GM18502 (cell line): Measurements from ENCODE around the gene WWOX.

Source experiments
- ATAC-seq: cut with Tn5 transposase; IDR thresholded peaks from one replicate; pipeline ENCODE4 v1.9.1; 2021; ENCODE audit warnings: mild to moderate bottlenecking; ENCODE audit not compliant: unreplicated experiment, poor library complexity

Gene WWOX

GRCh38 chr16:78655331-78656113, 556.1 kb downstream of the WWOX start:
- ATAC-seq = no peak

DNA sequence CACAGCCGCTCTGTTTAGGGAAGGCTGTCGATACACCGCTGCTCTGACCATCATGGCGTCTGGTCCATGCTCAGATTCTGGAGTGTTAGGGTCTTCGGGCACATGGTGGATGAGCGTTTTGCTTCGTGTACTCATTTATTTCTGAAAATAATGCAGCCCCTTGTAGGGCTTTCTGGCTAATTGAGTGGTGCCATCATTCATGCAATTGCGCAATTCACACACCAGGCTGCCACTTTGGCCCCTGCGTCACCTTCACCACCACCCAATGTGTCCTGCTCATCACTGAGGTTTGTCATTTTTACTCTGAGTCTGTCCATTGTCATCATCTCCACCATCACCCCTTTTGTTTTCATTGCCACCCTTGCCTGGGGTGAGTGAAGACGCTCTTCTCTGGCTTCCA, 557.4 kb downstream of the WWOX start:
- no peak for ATAC-seq

GRCh38 chr16:78659216-78659615, 559.8 kb downstream of the WWOX start:
- ATAC-seq = no peak

DNA sequence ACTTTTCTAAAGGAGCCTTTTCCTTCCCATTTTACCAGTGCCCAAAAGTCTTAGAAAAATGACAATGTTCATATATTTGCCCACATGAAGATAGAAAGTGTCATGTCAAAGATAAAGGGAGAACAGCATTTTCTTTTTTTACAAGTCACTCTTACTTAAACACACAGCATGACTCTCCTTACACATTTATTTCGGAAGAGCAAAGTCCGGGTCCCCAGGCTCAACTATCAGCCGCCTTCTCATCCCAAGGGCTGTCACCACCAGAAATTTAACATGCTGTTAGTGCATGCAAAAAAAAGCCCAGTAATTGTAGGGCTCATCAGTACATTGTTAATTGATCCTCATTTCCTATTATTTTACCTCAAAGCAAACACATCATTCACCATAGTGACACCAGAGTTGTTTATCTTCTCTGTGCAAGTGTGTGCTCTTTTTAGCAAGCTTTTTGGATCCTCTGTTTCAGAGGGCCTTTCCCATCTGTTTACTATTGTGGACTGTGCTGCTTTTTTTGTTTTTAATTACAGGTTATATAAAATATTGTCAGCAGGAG, 560.3 kb downstream of the WWOX start:
- ATAC-seq = no peak

DNA sequence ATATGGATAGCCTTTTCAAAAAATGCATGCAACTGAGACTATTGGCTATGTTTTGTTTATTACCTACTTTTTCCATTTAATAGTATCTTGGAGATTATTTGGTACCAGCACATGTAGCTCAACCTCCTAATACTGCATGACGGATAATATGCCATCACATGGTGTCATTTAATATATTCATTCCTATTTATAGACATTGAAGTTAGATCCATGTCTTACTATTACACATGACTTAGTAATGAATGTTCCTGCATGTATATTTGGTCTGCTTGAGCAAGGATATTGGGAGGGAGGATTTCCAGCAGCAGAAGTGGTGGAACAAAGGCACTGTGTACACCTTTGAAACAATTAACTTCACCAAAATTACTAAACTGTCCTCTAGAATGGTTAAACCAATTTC, 561.3 kb downstream of the WWOX start:
- ATAC-seq = no peak

- no peak for ATAC-seq
Observed at GRCh38 chr16:78663690-78664089, 564.2 kb downstream of the WWOX start.

GRCh38 chr16:78664811-78665772, 565.6 kb downstream of the WWOX start:
- ATAC-seq = no peak

GRCh38 chr16:78666318-78666717, 566.9 kb downstream of the WWOX start:
- ATAC-seq = no peak

- ATAC-seq = no peak
Observed at GRCh38 chr16:78667675-78668074, 568.2 kb downstream of the WWOX start.

DNA sequence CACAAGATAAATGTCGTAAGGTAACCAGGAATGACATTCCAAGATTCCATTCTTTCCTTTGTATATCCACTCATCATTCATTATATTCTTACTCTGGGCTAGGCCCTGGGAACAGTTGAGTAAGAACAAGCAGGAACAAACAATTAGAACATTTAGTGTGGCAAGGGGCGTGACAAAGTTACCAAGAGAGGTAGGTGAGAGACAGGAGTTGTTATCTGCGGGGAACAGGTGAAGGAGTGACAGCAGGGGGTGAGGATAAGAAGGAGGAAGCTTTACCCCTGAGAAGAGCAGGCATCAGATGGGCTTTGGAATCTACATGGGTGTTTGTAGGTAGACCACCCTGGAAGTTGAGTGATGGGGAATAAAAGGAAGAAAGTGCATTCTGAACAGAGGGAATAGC, 568.9 kb downstream of the WWOX start:
- ATAC-seq = no peak

DNA sequence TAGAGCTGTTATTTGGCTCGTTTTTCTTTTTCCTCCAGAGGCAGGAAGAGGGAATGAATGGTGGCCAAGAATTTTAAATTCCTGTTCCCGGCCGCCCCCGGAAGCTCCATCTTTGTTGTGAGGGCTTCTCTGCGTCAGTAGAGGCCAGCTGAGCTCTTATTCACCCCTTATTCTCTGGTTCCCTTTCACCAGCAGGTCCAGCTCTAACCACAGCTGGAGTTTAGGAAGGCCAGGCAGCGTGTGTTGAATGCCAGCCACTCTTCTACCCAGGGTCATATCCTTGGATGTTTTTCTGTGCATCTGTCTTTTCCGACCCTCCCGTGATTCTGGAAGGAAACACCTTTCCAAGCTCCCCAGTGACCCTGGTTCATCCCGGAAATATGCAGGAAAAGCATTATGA, 570.5 kb downstream of the WWOX start:
- ATAC-seq = no peak

DNA sequence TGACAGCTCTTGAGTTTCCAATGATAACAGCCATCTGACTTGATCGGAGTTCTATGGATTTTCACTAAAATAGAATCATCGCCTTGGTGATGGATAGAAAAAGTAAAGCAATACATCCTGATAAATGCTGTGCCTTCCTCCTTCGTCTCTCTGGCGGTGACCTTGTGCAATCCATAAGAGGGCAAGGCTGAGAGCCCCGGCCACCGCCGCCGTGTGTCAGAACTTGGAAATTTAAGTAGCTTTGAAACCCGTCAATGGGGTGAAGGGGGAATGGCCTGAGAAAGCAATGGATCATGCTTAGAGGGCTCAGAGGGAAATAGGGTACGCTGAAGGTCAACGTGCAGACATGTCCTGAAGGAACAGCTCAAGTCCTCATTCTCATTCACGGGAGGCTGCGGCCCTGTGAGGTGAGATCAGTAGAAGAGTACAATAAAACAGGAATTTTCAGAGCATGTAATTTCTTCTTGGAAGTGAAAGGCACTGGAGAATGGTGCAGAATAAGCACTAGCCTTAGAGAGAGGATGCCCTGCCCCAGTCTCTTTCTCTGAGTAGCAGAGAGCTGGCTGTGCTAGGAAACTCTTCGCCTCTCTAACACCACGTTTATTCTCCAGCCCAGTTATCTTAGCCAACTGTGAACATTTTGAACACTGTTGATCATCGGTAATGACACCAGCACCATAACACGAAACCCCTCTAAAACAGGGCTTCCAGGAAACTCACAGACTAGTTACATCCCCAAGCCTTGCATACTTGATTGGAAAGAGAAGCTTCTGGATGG, 573.5 kb downstream of the WWOX start:
- ATAC-seq = no peak

DNA sequence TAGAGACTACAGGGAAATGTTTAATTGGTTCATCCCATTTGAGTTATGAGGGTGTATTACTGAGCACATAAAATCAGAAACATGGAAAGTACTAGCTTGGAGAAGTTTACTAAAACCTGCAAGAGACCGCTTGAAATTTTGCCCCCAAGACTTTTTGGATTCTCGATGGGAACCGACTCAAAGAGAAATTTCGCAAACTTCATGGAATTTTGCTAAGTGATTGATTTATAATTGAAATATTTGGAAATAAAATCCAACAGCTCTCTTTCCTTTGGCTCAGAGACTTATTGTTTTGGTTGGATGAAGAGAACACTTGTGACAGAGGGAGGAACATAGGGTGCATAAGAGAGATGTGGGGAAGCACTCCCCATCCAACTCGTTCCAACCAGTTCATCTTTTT, 574.4 kb downstream of the WWOX start:
- no peak for ATAC-seq

DNA sequence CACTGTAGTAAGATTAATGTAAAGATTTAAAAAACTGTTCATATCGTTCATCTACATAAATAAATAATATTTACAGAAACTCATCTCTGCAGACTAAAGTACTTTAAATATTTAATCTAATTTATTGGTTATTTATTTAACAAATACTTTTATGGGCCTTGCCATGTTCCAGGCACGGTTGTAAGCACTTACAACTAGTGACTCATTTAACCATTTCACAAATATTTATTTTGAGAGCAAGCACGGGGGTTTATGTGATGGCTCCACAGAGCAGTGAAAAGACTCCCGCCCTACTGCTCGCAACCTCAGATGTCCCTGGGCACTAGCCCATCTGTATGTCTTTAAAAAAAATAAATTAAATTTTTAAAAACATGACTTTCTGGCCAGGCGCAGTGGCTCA, 575.9 kb downstream of the WWOX start:
- no peak for ATAC-seq

DNA sequence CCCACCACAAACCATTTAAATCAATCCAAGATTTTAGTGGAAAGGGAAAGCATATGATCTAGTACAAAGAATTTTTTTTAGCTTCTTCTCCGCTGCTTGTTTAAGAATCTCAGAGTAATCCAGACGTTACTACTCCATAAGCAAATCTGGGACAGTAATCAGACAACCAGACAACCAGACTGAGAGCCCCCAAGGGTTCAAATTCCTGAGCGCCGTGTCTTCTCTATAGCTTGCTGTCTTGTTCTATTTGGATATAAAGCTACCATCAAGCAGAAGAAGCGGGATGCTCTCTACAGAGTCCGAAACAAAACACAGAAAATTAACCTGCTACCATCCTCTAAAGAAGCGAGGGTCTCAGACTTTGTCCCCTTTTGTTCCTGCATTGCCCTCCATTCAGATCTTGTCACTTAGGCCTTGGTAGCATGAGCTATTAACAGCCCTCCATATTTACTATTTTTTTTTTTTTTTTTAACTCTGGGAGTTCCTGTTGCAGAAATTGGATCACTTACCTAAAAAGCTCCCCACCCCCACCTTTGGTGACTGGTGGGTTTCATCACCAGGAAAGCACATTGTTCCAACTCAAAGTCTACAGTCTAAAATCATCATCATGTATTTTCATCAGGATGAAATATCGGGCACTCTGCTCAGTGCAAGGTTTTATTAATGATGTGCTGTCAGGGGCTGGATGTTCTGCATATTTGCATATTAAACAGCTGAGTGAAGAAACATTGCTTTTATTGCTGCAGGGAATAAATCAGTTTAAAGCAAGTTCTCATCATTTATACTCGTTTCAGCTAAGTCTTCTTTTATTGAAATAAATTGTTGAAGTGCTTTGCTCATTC, 576.7 kb downstream of the WWOX start:
- no peak for ATAC-seq

DNA sequence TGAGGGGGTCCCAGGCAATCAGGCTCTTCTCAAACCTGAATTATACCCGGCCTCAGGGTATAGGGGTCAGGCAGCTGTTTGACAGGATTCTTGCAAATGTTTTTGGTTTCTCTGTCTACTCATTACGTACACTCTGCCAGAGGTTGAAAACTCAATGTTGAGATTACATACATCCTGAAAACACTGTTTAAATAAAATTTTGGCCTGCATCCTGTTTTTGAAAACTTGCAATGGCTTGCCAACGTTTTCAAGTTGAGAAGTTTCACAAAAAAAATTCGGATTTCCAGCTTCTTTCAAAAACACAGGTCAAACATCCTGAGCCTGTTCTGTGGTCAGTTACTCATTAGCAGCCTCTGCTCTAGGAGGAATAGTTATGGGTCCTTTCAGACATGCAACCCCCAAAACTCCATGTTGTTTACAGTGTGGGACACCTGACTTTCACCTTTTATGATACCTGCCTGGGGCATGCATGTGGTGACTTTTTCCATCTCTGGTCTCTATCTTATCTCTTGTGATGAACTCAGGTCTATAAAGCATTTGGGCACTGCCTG, 577.8 kb downstream of the WWOX start:
- ATAC-seq = no peak

- no peak for ATAC-seq
Observed at GRCh38 chr16:78679546-78679945, 580.1 kb downstream of the WWOX start.

DNA sequence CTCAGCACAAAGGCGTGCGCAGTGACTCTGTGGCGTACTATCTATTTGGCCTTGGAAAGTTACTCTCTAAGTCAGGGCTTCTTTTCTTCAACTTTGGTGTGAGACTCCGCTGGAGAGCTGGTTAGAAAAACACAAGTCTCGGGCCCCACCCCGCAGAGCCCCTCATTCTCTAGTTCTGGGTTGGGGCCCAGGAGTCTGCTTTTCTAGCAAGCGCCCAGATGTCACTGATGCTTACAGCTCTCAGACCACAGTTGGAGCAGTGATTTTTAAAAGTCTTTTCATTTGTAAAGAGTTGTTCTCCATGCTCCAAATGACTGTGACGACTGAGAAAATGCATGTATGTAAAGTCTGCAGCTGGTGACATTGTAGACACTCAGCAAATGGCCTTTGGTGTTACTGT, 582.3 kb downstream of the WWOX start:
- no peak for ATAC-seq

DNA sequence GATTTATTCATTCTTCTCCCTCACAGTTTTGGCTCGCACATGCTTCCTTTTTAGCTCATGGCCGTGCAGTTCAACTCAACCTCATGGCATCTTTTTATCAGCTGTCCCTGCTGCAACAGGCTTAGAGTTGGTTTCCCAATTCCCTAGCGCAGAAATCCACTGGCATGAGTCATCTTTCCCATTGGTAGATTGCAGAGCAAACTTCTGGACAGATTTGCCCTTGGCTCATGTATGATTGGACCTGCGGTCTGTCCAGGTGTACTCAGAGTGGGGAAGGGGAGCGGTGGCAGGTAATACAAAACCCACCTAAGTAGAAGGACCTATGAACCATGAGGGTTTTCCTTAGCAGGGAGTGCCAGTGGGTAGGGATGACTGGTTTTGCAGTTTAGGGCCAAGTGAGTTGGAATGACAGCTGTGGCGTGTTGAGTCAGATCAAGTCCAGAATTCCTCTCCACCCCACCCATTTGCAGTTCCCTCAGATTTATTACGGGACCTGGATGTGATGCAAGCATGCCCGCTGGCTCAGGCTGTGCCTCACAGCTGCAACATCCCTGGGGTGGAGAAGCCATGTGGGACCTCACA, 584.7 kb downstream of the WWOX start:
- no peak for ATAC-seq
